Sigmoid colon (tissue), 7 donors: ENCODE data around the gene NYNRIN. TPM values are rescaled to one million over a fixed set of nuclear protein-coding genes. Genes with fewer than 3 reads are reported as not detected.

Source experiments
- DNase-seq: peaks from one replicate; pipeline ENCODE4 v3.0.0-alpha.2; 2019
- H3K27ac ChIP-seq, 4 donors: fragments of 200-600 bp; sonication (generic); one replicate each; pipeline ENCODE4 v1.5.1; 2016 to 2019; ENCODE audit warnings: mild to moderate bottlenecking in 1 of 4
- H3K27me3 ChIP-seq, 3 donors: fragments of 200-600 bp; sonication (generic); one replicate each; pipeline ENCODE4 v1.5.1; 2019; ENCODE audit warnings: mild to moderate bottlenecking in 1 of 3
- H3K36me3 ChIP-seq, 4 donors: fragments of 200-600 bp; sonication (generic); one replicate each; pipeline ENCODE4 v1.5.1; 2016 to 2019
- H3K4me1 ChIP-seq, 4 donors: fragments of 200-600 bp; sonication (generic); one replicate each; pipeline ENCODE4 v1.5.1; 2017 to 2019
- H3K4me3 ChIP-seq, 4 donors: fragments of 200-600 bp; sonication (generic); one replicate each; pipeline ENCODE4 v1.5.1; 2017 to 2019; ENCODE audit warnings: mild to moderate bottlenecking in 2 of 4, moderate library complexity in 1 of 4
- H3K9me3 ChIP-seq, 4 donors: fragments of 200-600 bp in 3 of 4; sonication (generic) in 3 of 4; one replicate each; pipeline versions ENCODE4 v1.5.1 to v1.6.1; 2013 to 2019
- EP300 ChIP-seq, 4 donors: sonication (generic); formaldehyde crosslinking; IDR thresholded peaks; one replicate each; pipeline ENCODE4 v1.6.1; 2017; ENCODE audit warnings: antibody characterized with exemption in 4 of 4
- POLR2A ChIP-seq, 2 donors: fragments of 450-650 bp; IDR thresholded peaks; one replicate each; pipeline ENCODE4 v1.6.1; 2016; ENCODE audit warnings: antibody characterized with exemption in 2 of 2, mild to moderate bottlenecking in 2 of 2, moderate library complexity in 2 of 2
- POLR2AphosphoS5 ChIP-seq, 4 donors: sonication (generic); formaldehyde crosslinking; IDR thresholded peaks; one replicate each; pipeline ENCODE4 v1.6.1; 2017; ENCODE audit warnings: antibody characterized with exemption in 4 of 4
- WGBS, 2 donors: extraction: QIAGEN DNeasy Blood & Tissue Kit; methylation state at CpG; one replicate each; pipeline ENCODE4 v1.1.7; 2013; 5-methylcytosine and 5-hydroxymethylcytosine counted together
- intact Hi-C: fragments of 100-400 bp; cut with DNase I; formaldehyde crosslinking; loops from one replicate; pipeline ENCODE4 v1.15.1; 2023
- polyA plus RNA-seq, 3 donors: library from polyadenylated mRNA; stranded (reverse); fragments of 200-250 nt; gene quantifications; one replicate each; pipeline ENCODE4 v1.2.3, GENCODE V29; 2013
- total RNA-seq, 4 donors: library from RNA; depleted of rRNA; stranded (reverse); fragments of >200 nt; gene quantifications; one replicate each; pipeline ENCODE4 v1.1.0, GENCODE V29; 2016
- TF ChIP-seq, protein P1 (sequence below), 4 experiments: fragments of 450-650 bp in 3 of 4; fragments of 200-600 bp in 1 of 4; IDR thresholded peaks; one replicate each; pipeline ENCODE4 v1.5.1; 2016 to 2019; ENCODE audit warnings: antibody characterized with exemption in 4 of 4, mild to moderate bottlenecking in 3 of 4, moderate library complexity in 2 of 4
- donor health status: healthy with polysubstance abuse.
- donor health status: Bipolar disorder and iron deficiency.
- donor health status: healthy.

NYNRIN gene
- total and polyA plus RNA-seq, 7 donors, result 0.60 to 17.4 (median 6.8) TPM

GRCh38 chr14:24414732-24415420 is 16.1 kb downstream of the NYNRIN start:
- intact Hi-C loops, result loop anchor here (5.0 kb wide), 1 partner anchor 83 kb away; no protein-coding TSS in a partner anchor
- WGBS, 2 donors, result 91 to 92% methylated on average over 15 of the region's 15 CpGs
- TF ChIP-seq EP300 (IDR thresholded peaks at IDR 0.05) (no peak), POLR2A (IDR thresholded peaks at IDR 0.05) (no peak), POLR2AphosphoS5 (IDR thresholded peaks at IDR 0.05) (no peak)
- TF ChIP-seq, protein P1, sequence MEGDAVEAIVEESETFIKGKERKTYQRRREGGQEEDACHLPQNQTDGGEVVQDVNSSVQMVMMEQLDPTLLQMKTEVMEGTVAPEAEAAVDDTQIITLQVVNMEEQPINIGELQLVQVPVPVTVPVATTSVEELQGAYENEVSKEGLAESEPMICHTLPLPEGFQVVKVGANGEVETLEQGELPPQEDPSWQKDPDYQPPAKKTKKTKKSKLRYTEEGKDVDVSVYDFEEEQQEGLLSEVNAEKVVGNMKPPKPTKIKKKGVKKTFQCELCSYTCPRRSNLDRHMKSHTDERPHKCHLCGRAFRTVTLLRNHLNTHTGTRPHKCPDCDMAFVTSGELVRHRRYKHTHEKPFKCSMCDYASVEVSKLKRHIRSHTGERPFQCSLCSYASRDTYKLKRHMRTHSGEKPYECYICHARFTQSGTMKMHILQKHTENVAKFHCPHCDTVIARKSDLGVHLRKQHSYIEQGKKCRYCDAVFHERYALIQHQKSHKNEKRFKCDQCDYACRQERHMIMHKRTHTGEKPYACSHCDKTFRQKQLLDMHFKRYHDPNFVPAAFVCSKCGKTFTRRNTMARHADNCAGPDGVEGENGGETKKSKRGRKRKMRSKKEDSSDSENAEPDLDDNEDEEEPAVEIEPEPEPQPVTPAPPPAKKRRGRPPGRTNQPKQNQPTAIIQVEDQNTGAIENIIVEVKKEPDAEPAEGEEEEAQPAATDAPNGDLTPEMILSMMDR (IDR thresholded peaks at IDR 0.05), result no peak
- Histone ChIP-seq H3K27ac (no peak overlapping the region), H3K4me1 (peaks cover 0 to 7% (median 0%) of the 10 kb centered on the region in 4 donors), H3K36me3 (peaks cover 0 to 33% (median 9%) of the 10 kb centered on the region in 4 donors), H3K4me3 (no peak overlapping the region), H3K27me3 (no peaks in the 10 kb centered on the region), H3K9me3 (no peaks in the 10 kb centered on the region)
- no peak for DNase-seq

DNA sequence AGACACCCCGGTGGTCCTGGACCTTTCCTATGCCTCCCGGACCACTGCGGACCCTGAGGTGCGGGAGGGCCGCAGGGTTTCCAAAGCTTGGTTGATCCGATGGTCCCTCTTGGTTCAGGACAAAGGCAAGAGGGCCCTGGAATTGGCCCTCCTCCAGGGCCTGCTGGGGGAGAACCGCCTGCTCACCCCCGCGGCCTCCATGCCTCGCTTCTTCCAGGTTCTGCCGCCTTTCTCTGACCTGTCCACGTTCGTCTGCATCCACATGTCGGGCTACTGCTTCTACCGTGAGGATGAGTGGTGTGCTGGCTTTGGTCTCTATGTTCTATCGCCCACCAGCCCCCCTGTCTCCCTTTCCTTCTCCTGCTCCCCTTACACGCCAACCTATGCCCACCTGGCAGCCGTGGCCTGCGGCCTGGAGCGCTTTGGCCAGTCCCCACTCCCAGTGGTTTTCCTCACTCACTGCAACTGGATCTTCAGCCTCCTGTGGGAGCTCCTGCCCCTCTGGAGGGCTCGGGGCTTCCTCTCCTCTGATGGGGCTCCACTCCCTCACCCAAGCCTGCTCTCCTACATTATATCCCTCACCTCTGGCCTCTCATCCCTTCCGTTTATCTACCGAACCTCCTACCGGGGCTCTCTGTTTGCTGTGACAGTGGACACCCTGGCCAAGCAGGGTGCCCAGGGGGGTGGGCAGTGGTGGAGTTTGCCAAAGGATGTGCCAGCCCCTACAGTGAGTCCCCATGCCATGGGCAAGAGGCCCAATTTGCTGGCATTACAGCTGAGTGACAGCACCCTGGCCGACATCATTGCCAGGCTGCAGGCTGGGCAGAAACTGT is 16.8 kb downstream of the NYNRIN start:
- Histone ChIP-seq H3K27me3 (no peaks in the 10 kb centered on the region), H3K9me3 (no peaks in the 10 kb centered on the region), H3K36me3 (peaks cover 0 to 29% (median 9%) of the 10 kb centered on the region in 4 donors), H3K27ac (no peak overlapping the region), H3K4me3 (no peak overlapping the region), H3K4me1 (peaks cover 0 to 7% (median 0%) of the 10 kb centered on the region in 4 donors)
- 92 to 93% methylated on average over 25 of the region's 25 CpGs for WGBS, 2 donors
- intact Hi-C loops, result no loop called here
- DNase-seq, result no peak
- TF ChIP-seq, protein P1 (IDR thresholded peaks at IDR 0.05), result no peak
- TF ChIP-seq EP300 (IDR thresholded peaks at IDR 0.05) (no peak), POLR2A (IDR thresholded peaks at IDR 0.05) (no peak), POLR2AphosphoS5 (IDR thresholded peaks at IDR 0.05) (no peak)

DNA sequence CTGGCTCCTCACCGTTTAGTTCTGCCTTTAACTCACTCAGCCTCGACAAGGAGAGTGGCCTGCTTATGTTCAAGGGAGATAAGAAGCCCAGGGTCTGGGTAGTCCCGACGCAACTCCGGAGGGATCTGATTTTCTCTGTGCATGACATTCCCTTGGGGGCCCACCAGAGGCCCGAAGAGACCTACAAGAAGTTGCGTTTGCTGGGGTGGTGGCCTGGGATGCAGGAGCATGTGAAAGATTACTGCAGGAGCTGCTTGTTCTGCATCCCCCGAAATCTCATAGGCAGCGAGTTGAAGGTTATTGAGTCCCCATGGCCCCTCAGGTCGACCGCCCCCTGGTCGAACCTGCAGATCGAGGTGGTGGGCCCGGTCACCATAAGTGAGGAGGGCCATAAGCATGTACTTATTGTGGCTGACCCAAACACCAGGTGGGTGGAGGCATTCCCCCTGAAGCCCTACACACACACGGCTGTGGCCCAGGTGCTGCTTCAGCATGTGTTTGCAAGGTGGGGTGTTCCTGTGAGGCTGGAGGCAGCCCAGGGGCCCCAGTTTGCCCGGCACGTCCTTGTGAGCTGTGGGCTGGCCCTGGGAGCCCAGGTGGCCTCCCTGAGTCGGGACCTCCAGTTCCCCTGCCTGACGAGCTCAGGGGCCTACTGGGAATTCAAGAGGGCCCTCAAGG is 17.6 kb downstream of the NYNRIN start:
- no peaks in the 10 kb centered on the region for H3K27me3 ChIP-seq
- peaks cover 0 to 7% (median 0%) of the 10 kb centered on the region in 4 donors for H3K4me1 ChIP-seq
- H3K27ac ChIP-seq, result no peak overlapping the region
- peaks cover 0 to 29% (median 7%) of the 10 kb centered on the region in 4 donors for H3K36me3 ChIP-seq
- no peaks in the 10 kb centered on the region for H3K9me3 ChIP-seq
- intact Hi-C loops, result no loop called here
- H3K4me3 ChIP-seq, result no peak overlapping the region
- 81 to 82% methylated on average over 19 of the region's 19 CpGs for WGBS, 2 donors
- no peak for DNase-seq
- no peak for TF ChIP-seq POLR2AphosphoS5 (IDR thresholded peaks at IDR 0.05)
- TF ChIP-seq, protein P1 (IDR thresholded peaks at IDR 0.05), result no peak
- no peak for TF ChIP-seq EP300 (IDR thresholded peaks at IDR 0.05)
- TF ChIP-seq POLR2A (IDR thresholded peaks at IDR 0.05), result no peak

DNA sequence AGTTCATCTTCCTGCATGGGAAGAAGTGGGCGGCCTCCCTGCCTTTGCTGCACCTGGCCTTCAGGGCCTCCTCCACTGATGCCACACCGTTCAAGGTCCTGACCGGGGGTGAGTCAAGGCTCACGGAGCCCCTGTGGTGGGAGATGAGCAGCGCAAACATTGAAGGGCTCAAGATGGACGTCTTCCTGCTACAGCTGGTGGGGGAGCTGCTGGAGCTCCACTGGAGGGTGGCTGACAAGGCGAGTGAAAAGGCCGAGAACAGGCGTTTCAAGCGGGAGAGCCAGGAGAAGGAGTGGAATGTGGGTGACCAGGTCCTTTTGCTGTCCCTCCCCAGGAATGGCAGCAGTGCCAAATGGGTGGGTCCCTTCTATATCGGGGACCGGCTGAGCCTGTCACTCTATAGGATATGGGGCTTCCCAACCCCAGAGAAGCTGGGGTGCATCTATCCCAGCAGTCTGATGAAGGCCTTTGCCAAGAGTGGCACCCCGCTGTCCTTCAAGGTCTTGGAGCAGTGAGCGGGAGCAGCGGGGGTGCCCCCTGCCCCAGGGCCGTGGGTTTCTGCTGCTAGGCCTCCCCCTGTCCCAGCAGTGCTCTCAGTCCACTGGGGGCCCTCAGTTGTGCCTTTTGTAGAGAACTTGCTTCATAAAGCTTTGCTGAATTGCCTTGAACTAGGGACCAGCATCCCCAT is 18.3 kb downstream of the NYNRIN start:
- H3K9me3 ChIP-seq, result no peaks in the 10 kb centered on the region
- WGBS, 2 donors, result 85 to 89% methylated on average over 16 of the region's 16 CpGs
- H3K4me3 ChIP-seq, result no peak overlapping the region
- H3K4me1 ChIP-seq, result peaks cover 0 to 7% (median 0%) of the 10 kb centered on the region in 4 donors
- DNase-seq, result no peak
- peaks cover 0 to 29% (median 7%) of the 10 kb centered on the region in 4 donors for H3K36me3 ChIP-seq
- H3K27ac ChIP-seq, result no peak overlapping the region
- TF ChIP-seq POLR2AphosphoS5 (IDR thresholded peaks at IDR 0.05), result no peak
- TF ChIP-seq EP300 (IDR thresholded peaks at IDR 0.05), result no peak
- TF ChIP-seq, protein P1 (IDR thresholded peaks at IDR 0.05), result no peak
- no peak for TF ChIP-seq POLR2A (IDR thresholded peaks at IDR 0.05)
- H3K27me3 ChIP-seq, result no peaks in the 10 kb centered on the region
- intact Hi-C loops, result no loop called here
